ENCODE data around the gene FAM217B.

Gene FAM217B

GRCh38 chr20:59933296-59933848 is 6.8 kb upstream of the FAM217B start, which contains the start of gene SYCP2:
TSS of gene SYCP2 (minus strand) at chr20:59933637. CDS start at chr20:59922413, 11,224 bp downstream.
- peaks cover 25% of the 10 kb centered on the region for H3K4me1 Mint-ChIP-seq (ENCODE audit: low read depth)
- peaks cover 5% of the 10 kb centered on the region for H3K27me3 Mint-ChIP-seq
- H3K4me3 Mint-ChIP-seq, result peak within 1 kb of the TSS; percentile 79
- H3K27ac Mint-ChIP-seq, result no peak within 1 kb of the TSS
- no peaks in the 10 kb centered on the region for H3K9me3 Mint-ChIP-seq
- peaks cover 10% of the 10 kb centered on the region for H3K36me3 Mint-ChIP-seq (ENCODE audit: low read depth)

- Mint-ChIP-seq H3K4me1 (ENCODE audit: low read depth) (peaks cover 32% of the 10 kb centered on the region), H3K27ac (no peak overlapping the region), H3K36me3 (ENCODE audit: low read depth) (peaks cover 16% of the 10 kb centered on the region), H3K27me3 (peaks cover 5% of the 10 kb centered on the region), H3K9me3 (no peaks in the 10 kb centered on the region), H3K4me3 (peak overlapping the region; percentile 79)
Observed at GRCh38 chr20:59933849-59934585, 6.2 kb upstream of the FAM217B start.

GRCh38 chr20:59935457-59936185 is 4.6 kb upstream of the FAM217B start:
- no peak overlapping the region for H3K4me3 Mint-ChIP-seq
- H3K27ac Mint-ChIP-seq, result no peak overlapping the region
- H3K9me3 Mint-ChIP-seq, result no peaks in the 10 kb centered on the region
- H3K27me3 Mint-ChIP-seq, result peaks cover 5% of the 10 kb centered on the region
- H3K36me3 Mint-ChIP-seq (ENCODE audit: low read depth), result peaks cover 16% of the 10 kb centered on the region
- peaks cover 32% of the 10 kb centered on the region for H3K4me1 Mint-ChIP-seq (ENCODE audit: low read depth)

- H3K4me3 Mint-ChIP-seq, result no peak overlapping the region
- no peaks in the 10 kb centered on the region for H3K9me3 Mint-ChIP-seq
- peaks cover 38% of the 10 kb centered on the region for H3K4me1 Mint-ChIP-seq (ENCODE audit: low read depth)
- H3K27ac Mint-ChIP-seq, result no peak overlapping the region
- H3K36me3 Mint-ChIP-seq (ENCODE audit: low read depth), result peaks cover 16% of the 10 kb centered on the region
- peaks cover 5% of the 10 kb centered on the region for H3K27me3 Mint-ChIP-seq
Observed at GRCh38 chr20:59936409-59936808, 3.8 kb upstream of the FAM217B start.

- no peak overlapping the region for H3K4me3 Mint-ChIP-seq
- no peak overlapping the region for H3K27ac Mint-ChIP-seq
- H3K9me3 Mint-ChIP-seq, result no peaks in the 10 kb centered on the region
- H3K27me3 Mint-ChIP-seq, result no peaks in the 10 kb centered on the region
- H3K36me3 Mint-ChIP-seq (ENCODE audit: low read depth), result peaks cover 13% of the 10 kb centered on the region
- H3K4me1 Mint-ChIP-seq (ENCODE audit: low read depth), result peaks cover 37% of the 10 kb centered on the region
Observed at GRCh38 chr20:59937150-59937549, 3.0 kb upstream of the FAM217B start.

GRCh38 chr20:59938221-59938620 is 2.0 kb upstream of the FAM217B start:
- Mint-ChIP-seq H3K36me3 (ENCODE audit: low read depth) (peaks cover 16% of the 10 kb centered on the region), H3K4me1 (ENCODE audit: low read depth) (peaks cover 36% of the 10 kb centered on the region), H3K27me3 (no peaks in the 10 kb centered on the region), H3K27ac (no peak overlapping the region), H3K9me3 (no peaks in the 10 kb centered on the region), H3K4me3 (peak overlapping the region; percentile 84)

- Mint-ChIP-seq H3K4me1 (ENCODE audit: low read depth) (peaks cover 36% of the 10 kb centered on the region), H3K27ac (peak overlapping the region; percentile 49), H3K27me3 (no peaks in the 10 kb centered on the region), H3K9me3 (no peaks in the 10 kb centered on the region), H3K4me3 (peak overlapping the region; percentile 84), H3K36me3 (ENCODE audit: low read depth) (peaks cover 16% of the 10 kb centered on the region)
Observed at GRCh38 chr20:59938696-59939051, 1.5 kb upstream of the FAM217B start.

- H3K27ac Mint-ChIP-seq, result peak overlapping the region; percentile 49
- no peaks in the 10 kb centered on the region for H3K27me3 Mint-ChIP-seq
- H3K4me1 Mint-ChIP-seq (ENCODE audit: low read depth), result peaks cover 34% of the 10 kb centered on the region
- H3K9me3 Mint-ChIP-seq, result no peaks in the 10 kb centered on the region
- H3K36me3 Mint-ChIP-seq (ENCODE audit: low read depth), result peaks cover 22% of the 10 kb centered on the region
- peak overlapping the region; percentile 96 for H3K4me3 Mint-ChIP-seq
Observed at GRCh38 chr20:59939052-59939878, 924 bp upstream of the FAM217B start.

- Mint-ChIP-seq H3K27ac (peak overlapping the region; percentile 74), H3K27me3 (no peaks in the 10 kb centered on the region), H3K36me3 (ENCODE audit: low read depth) (peaks cover 28% of the 10 kb centered on the region), H3K9me3 (no peaks in the 10 kb centered on the region), H3K4me3 (peak overlapping the region; percentile 96), H3K4me1 (ENCODE audit: low read depth) (peaks cover 33% of the 10 kb centered on the region)
Observed at GRCh38 chr20:59939879-59940128, 385 bp upstream of the FAM217B start.

GRCh38 chr20:59940956-59941294 is 736 bp downstream of the FAM217B start:
- peaks cover 38% of the 10 kb centered on the region for H3K4me1 Mint-ChIP-seq (ENCODE audit: low read depth)
- peaks cover 36% of the 10 kb centered on the region for H3K36me3 Mint-ChIP-seq (ENCODE audit: low read depth)
- peak overlapping the region; percentile 96 for H3K4me3 Mint-ChIP-seq

GRCh38 chr20:59942245-59942644 is 2.1 kb downstream of the FAM217B start:
- Mint-ChIP-seq H3K36me3 (ENCODE audit: low read depth) (peaks cover 39% of the 10 kb centered on the region), H3K27me3 (no peaks in the 10 kb centered on the region), H3K9me3 (no peaks in the 10 kb centered on the region), H3K4me3 (no peak overlapping the region), H3K27ac (no peak overlapping the region), H3K4me1 (ENCODE audit: low read depth) (peaks cover 39% of the 10 kb centered on the region)

More at GRCh38 chr20:59940956-59941294, 736 bp downstream of the FAM217B start:
- no peaks in the 10 kb centered on the region for H3K27me3 Mint-ChIP-seq
- peak overlapping the region; percentile 96 for H3K27ac Mint-ChIP-seq
- H3K9me3 Mint-ChIP-seq, result no peaks in the 10 kb centered on the region

- peaks cover 34% of the 10 kb centered on the region for H3K4me1 Mint-ChIP-seq (ENCODE audit: low read depth)
Observed at GRCh38 chr20:59944726-59945125, 4.5 kb downstream of the FAM217B start.

GRCh38 chr20:59945175-59945574 is 5.0 kb downstream of the FAM217B start:
- Mint-ChIP-seq H3K9me3 (no peaks in the 10 kb centered on the region), H3K4me1 (ENCODE audit: low read depth) (peaks cover 34% of the 10 kb centered on the region), H3K27ac (no peak overlapping the region), H3K27me3 (no peaks in the 10 kb centered on the region), H3K4me3 (no peak overlapping the region), H3K36me3 (ENCODE audit: low read depth) (peaks cover 27% of the 10 kb centered on the region)

More at GRCh38 chr20:59944726-59945125, 4.5 kb downstream of the FAM217B start:
- no peak overlapping the region for H3K27ac Mint-ChIP-seq
- no peaks in the 10 kb centered on the region for H3K9me3 Mint-ChIP-seq
- peaks cover 27% of the 10 kb centered on the region for H3K36me3 Mint-ChIP-seq (ENCODE audit: low read depth)
- H3K27me3 Mint-ChIP-seq, result no peaks in the 10 kb centered on the region
- H3K4me3 Mint-ChIP-seq, result no peak overlapping the region

GRCh38 chr20:59945731-59946130 is 5.5 kb downstream of the FAM217B start:
- no peak overlapping the region for H3K4me3 Mint-ChIP-seq
- peaks cover 34% of the 10 kb centered on the region for H3K4me1 Mint-ChIP-seq (ENCODE audit: low read depth)
- no peaks in the 10 kb centered on the region for H3K27me3 Mint-ChIP-seq
- peaks cover 29% of the 10 kb centered on the region for H3K36me3 Mint-ChIP-seq (ENCODE audit: low read depth)
- H3K9me3 Mint-ChIP-seq, result no peaks in the 10 kb centered on the region
- H3K27ac Mint-ChIP-seq, result no peak overlapping the region

GRCh38 chr20:59947376-59947775 is 7.2 kb downstream of the FAM217B start:
- Mint-ChIP-seq H3K27me3 (no peaks in the 10 kb centered on the region), H3K4me1 (ENCODE audit: low read depth) (peaks cover 19% of the 10 kb centered on the region), H3K9me3 (no peaks in the 10 kb centered on the region), H3K27ac (no peak overlapping the region), H3K36me3 (ENCODE audit: low read depth) (peaks cover 28% of the 10 kb centered on the region), H3K4me3 (no peak overlapping the region)
